22Rv1 (cell line): ENCODE data around the gene CD164L2.

Source experiments
- H3K27ac ChIP-seq: fragments of 450-650 bp; 2 replicates; pipeline ENCODE4 v1.5.1; 2017
- CTCF ChIP-seq: fragments of 450-650 bp; IDR thresholded peaks from 2 replicates; pipeline ENCODE4 v1.5.1; 2017; ENCODE audit warnings: mild to moderate bottlenecking
- ZFX ChIP-seq: fragments of 450-650 bp; IDR thresholded peaks from 2 replicates; pipeline ENCODE4 v1.6.1; 2017; ENCODE audit warnings: antibody characterized with exemption, borderline replicate concordance

CD164L2 gene

DNA sequence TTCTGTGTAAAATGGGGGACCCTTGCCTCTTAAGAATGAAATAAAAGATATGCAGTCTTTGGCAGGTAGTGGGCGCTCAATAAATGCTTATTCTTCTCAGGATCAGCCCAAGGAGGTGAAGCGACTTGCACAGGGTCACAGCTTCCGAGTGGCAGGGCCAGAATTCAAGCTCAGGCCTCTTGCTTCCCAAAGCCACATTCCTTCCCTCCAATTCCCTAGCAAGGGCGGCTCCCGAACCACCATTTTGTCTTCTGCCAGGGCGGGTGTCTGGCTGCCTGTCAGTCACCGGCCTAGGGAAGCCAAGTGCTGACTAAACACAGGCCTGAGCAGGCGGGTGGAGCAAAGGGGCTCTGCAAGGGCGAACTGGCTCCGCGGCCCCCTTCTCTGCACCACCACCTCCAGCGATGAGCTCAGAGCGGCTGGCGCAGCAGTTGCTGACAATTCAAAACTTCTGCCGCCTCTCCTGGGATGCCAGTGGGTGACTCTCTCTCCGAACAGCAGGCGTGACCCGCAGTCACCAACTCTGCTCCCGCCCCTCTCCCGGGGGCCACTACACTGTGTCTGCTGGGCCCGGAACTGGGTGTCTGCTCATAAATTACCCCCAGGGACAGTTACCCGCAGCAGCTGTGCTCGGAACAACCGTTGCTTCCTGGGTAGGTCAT is 20.1 kb upstream of the CD164L2 start:
- no peak for TF ChIP-seq ZFX
- no peak for TF ChIP-seq CTCF
- H3K27ac ChIP-seq: no peak overlapping the region; the same call in 1 of the 2 replicates

DNA sequence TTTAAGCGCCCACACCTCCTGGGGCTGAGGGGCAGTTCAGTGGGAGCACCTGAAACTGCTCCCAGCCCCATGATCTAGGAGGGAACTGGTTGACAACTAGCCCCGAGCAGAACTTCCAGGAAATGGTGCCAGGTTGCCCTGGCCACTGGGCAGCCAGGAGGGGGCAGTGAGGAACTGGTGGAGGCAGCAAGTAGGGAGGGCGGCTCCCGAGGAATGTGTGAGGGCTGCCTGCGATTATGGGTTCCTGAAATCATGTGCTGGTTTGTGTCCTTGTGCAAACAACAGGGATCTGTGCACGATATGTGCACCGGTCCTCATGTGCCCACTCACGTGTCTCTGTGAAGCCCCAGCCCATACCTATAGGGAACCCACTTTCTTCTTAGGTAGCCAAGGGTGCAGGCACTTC is 19.2 kb upstream of the CD164L2 start:
- no peak for TF ChIP-seq ZFX
- TF ChIP-seq CTCF: peak; percentile 63
- no peak overlapping the region for H3K27ac ChIP-seq

GRCh38 chr1:27400963-27401341 is 17.8 kb upstream of the CD164L2 start:
- TF ChIP-seq ZFX: no peak
- TF ChIP-seq CTCF: no peak
- no peak overlapping the region for H3K27ac ChIP-seq

GRCh38 chr1:27400082-27400962 is 17.2 kb upstream of the CD164L2 start:
- TF ChIP-seq ZFX (no peak), CTCF (no peak)
- no peak overlapping the region for H3K27ac ChIP-seq

DNA sequence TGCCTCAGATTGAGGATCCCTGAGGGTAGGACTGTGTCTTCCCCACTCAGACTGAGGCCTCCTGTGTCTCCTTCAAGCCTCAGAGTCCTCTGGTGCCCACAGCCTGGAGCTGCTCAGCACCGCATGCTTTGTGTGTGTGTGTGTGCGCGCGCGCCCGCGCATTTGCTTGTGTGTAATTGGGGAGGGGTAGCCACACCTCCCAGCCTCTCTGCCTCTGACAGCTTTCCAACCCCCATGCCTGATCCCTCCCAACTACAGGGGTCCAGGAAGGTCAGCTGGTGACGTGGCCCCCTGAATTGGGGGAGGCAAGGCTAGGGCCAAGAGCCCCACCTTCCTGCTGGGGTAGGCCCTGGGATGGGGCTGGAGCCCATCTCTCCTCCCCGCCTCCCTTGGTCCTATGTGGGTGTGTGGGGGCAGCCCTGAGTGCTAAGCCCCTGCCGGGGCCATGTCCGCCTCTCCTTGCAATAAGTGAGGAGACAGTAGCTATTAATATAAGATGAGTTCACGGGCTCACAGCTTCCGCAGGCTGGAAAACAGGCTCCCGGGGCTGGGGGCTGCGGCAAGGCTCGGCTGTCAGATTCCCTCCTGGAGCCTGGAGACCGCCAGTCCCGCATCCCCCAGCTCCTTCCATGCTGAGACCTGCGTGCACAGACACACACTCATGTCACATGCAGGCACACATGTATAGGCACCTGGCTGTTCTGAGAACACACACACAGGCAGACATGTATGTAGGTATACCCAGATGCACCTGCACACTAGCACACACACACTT is 16.3 kb upstream of the CD164L2 start:
- no peak overlapping the region for H3K27ac ChIP-seq
- TF ChIP-seq ZFX (no peak), CTCF (no peak)

GRCh38 chr1:27398405-27399149 is 15.4 kb upstream of the CD164L2 start:
- TF ChIP-seq CTCF (no peak), ZFX (no peak)
- H3K27ac ChIP-seq: no peak overlapping the region
